HG02943 (cell line): Measurements from ENCODE around the gene DCP1A.
"Not testable (repeated sequence)": the region's sequence is repeated elsewhere in the genome, so short reads cannot be mapped to it uniquely, and the experiment has no call there.

Experiments used
- ATAC-seq: cut with Tn5 transposase; IDR thresholded peaks from one replicate; pipeline ENCODE4 v1.9.1; 2021; ENCODE audit warnings: mild to moderate bottlenecking, low read depth, moderate library complexity; ENCODE audit not compliant: unreplicated experiment

The DCP1A gene

GRCh38 chr3:53329897-53330296 lies 17.4 kb downstream of the DCP1A start:
- ATAC-seq = no peak

DNA sequence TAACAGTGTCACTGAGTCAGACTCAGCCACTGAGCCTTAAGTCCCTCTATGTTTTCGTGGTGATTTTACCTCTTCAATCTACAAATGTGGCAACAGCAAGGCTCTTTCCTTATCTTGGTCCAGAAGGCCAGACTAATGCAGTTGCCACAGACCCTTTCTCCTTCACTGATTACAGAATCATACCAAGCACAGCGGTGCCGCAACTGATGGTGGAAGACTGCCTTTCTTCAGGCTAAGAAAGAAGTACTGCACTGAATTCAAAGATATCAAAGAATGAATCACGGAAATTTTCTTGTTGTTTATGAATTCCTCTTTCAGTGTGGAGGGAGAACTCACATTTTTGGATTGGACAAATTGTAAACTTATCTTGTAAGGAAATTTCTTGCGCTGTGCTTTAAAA lies 18.6 kb downstream of the DCP1A start:
- ATAC-seq = no peak

- not testable (repeated sequence) for ATAC-seq
Observed at GRCh38 chr3:53327986-53328385, 19.4 kb downstream of the DCP1A start.

DNA sequence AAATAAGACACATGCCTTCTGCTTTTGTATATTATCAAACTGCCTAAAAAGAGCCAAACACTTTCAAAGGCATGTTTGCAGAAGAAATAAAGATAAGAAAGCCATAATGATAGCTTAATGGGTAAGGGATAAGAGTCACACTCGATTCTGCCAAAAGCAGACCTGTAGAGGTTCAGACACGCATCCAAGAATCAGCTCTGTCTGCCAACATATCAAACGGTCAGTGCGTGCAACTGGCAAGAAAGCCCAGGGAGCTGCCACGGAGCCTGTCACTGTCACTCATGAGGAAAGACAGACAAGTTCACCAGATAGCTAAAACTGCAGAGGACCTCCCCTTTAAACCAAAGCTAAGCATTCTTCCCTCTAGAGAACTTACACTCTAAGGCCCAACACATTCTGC lies 23.2 kb downstream of the DCP1A start:
- ATAC-seq = no peak

DNA sequence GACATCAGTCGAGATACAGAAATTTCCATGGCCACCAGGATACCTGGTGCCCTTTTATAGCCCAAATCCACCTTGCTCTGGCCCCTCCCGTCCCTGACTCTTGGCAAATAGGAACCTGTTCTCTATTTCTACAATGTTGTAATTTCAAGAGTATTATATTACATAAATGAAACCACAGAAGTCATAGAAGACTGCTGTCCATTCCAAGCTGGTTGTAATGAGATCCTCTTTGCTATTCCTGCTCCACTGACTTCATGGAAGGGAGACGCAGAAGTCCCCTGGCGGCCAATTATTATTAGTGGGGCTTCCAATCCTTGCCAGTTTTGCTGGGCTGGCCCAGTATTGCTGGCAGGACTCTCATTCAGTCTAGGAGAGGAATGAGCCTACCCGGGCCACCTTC lies 26.6 kb downstream of the DCP1A start:
- no peak for ATAC-seq

GRCh38 chr3:53318522-53318921 lies 28.8 kb downstream of the DCP1A start:
- ATAC-seq = no peak

DNA sequence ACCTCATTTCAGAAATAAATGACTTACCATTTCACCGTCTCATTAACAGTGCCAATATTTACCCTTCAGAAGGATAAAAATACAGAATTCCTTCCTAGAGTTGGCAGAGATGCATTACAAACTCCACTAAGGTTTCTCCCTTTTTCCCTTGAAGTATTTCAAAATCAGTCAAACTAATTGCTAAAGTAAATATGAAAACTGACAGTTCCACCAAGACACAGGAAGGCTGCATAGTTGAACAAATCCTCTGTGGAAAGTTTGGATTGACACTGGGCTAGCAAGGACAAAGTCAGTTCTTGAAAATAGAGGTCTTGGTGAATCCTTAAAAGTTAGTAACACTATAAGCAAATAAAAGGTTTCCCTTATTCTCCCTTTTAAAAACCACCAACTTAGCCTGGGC lies 34.5 kb downstream of the DCP1A start:
- no peak for ATAC-seq

DNA sequence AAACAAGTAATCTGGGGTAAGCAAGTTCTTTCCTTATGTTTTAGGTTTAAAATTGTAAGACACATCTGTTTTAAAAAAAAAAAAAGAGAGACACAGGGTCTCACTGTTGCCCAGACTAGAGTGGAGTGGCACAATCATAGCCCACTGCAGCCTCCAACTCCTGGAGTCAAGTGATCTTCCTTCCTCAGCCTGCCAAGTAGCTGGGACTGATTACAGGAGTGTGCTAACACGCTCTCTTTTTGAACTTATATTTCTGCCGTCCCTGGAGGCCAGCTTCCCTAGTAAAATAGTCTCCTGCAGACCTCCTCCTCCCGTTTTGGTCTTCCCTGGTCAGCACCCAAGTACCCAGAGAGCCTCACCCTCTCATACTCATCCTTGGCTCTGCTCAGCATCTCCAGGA lies 35.5 kb downstream of the DCP1A start:
- ATAC-seq = no peak

DNA sequence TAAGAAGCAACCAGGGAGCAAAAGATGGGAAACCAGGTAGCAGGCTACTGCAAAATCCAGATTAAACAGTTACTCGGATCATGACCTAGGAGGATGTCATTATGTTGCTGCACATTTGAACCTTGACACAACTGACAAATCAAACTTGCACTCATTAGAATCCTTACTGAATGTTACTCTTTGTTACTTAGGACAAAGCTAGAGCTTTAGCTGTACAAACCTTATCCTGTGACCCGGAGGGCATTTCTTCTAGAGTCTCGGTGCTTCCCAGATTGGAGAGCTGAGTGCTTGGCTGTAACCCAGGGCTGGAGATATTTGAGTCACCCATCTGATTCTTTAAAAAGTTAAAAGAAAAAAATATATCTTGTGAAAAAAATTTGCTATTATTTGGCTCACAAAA lies 43.4 kb downstream of the DCP1A start:
- no peak for ATAC-seq

DNA sequence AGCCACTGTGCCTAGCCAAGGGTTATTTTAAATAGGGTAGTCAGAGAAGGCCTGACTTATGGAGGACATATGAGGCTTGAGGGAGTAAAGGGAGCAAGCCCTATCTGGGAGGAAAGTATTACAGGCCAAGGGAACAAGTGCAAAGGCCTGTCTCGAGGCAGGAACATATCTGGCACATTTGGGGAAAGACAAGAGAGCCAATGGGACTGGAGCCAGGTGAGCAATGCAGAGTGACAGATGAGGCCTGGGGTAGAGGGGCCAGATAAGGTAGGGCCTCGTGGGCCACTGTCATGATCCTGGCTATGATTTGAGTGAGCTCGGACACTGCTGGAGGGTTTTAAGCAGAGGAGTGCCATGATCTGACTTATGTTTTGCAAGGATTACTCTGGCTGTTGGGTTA lies 43.8 kb downstream of the DCP1A start:
- ATAC-seq = no peak

GRCh38 chr3:53300826-53301225 lies 46.5 kb downstream of the DCP1A start:
- no peak for ATAC-seq

DNA sequence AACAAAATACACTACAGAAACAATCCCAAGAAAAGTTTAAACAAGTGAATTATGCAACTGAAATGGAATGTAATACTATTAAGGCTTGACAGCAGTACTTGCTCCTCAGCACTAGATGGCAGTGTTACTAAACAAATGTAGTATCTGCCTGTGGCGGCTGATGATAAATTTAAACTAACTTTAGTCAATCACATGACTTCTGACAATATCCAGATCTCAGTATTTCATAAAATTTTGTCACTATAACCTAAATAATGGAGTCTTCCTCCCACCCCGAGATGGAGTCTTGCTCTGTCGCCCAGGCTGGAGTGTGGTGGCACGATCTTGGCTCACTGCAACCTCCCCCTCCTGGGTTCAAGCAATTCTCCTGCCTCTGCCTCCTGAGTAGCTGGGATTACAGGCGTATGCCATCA lies 47.7 kb downstream of the DCP1A start:
- ATAC-seq = not testable (repeated sequence)

DNA sequence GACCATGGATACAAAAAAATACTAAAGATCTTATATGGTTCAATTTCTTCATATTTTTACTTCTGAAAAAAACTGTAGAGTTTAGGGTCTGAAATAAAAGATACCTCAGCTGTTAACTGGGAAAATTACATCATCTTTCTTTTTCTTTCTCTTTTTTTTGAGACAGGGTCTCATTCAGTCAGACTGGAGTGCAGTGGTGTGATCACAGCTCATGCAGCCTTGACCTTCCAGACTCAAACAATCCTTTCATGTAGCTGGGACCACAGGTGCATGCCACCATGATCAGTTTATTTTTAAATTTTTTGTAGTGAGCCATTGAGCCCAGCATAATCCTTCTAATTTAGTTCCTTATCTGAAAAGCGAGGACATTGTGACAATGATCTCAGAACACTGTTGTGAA lies 51.9 kb downstream of the DCP1A start:
- no peak for ATAC-seq

- no peak for ATAC-seq
Observed at GRCh38 chr3:53293867-53294266, 53.5 kb downstream of the DCP1A start.

- ATAC-seq = no peak
Observed at GRCh38 chr3:53288214-53288613, 59.1 kb downstream of the DCP1A start.

GRCh38 chr3:53287131-53287629 lies 60.2 kb downstream of the DCP1A start:
- no peak for ATAC-seq

- ATAC-seq = no peak
Observed at GRCh38 chr3:53286727-53287126, 60.6 kb downstream of the DCP1A start.

GRCh38 chr3:53282581-53282980 lies 64.8 kb downstream of the DCP1A start:
- ATAC-seq = no peak

DNA sequence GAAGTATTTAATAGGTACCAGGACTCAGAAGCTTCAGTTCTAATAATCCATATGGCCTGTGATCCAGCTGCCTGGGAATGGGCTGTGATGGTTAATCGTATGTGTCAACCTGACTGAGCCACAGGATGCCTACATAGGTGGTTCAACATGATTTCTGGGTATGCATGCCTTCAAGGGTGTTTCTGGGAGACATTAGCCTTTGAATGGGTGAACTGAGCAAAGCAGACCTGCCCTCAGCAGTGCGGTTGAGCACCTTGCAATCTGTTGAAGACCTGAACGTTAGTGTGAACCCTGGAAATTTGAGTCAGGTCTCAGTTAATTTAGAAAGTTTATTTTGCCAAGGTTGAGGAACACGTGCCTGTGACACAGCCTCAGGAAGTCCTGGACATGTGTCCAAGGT lies 68.7 kb downstream of the DCP1A start:
- no peak for ATAC-seq

- no peak for ATAC-seq
Observed at GRCh38 chr3:53274938-53275605, 72.3 kb downstream of the DCP1A start.

- no peak for ATAC-seq
Observed at GRCh38 chr3:53273146-53273670, 74.1 kb downstream of the DCP1A start.
